PC-3 (cell line): ENCODE results near the gene POMC.

Source experiments
- EZH2 ChIP-seq: fragments of 300-600 bp; sonication (generic); IDR thresholded peaks from one replicate; pipeline ENCODE4 v1.6.1; 2017; ENCODE audit warnings: antibody characterized with exemption, mild to moderate bottlenecking, low read length; ENCODE audit not compliant: unreplicated experiment
- EZH2phosphoT487 ChIP-seq: fragments of 300-600 bp; sonication (generic); IDR thresholded peaks from 2 replicates; pipeline ENCODE4 v1.6.1; 2018; ENCODE audit warnings: mild to moderate bottlenecking, antibody characterized with exemption, low read length, borderline replicate concordance
- TF ChIP-seq, protein P1 (sequence below): fragments of 300-600 bp; sonication (generic); conservative IDR thresholded peaks from 2 replicates; pipeline ENCODE4 v1.5.1; 2017; ENCODE audit warnings: antibody characterized with exemption, low read depth, mild to moderate bottlenecking, low read length

DNA sequence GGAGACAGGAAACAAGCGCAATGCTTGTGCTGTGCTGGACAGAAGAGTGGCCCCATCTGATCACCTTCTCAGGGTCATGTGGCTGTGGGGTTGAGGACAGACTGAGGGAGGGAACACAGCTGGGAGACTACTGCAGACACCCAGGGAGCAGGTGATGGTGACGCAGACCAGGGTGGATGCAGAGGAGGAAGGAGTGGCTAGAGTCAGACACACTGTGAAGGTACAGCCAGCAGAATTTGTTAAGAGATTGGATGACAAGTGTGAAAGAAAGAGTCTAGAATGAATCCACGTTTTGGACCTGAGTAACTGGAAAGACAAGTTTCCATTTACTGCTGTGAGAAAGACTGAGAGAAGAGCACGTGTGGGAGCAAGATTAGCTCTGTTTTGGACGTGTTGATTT lies 15.9 kb upstream of the POMC start:
- TF ChIP-seq, protein P1, sequence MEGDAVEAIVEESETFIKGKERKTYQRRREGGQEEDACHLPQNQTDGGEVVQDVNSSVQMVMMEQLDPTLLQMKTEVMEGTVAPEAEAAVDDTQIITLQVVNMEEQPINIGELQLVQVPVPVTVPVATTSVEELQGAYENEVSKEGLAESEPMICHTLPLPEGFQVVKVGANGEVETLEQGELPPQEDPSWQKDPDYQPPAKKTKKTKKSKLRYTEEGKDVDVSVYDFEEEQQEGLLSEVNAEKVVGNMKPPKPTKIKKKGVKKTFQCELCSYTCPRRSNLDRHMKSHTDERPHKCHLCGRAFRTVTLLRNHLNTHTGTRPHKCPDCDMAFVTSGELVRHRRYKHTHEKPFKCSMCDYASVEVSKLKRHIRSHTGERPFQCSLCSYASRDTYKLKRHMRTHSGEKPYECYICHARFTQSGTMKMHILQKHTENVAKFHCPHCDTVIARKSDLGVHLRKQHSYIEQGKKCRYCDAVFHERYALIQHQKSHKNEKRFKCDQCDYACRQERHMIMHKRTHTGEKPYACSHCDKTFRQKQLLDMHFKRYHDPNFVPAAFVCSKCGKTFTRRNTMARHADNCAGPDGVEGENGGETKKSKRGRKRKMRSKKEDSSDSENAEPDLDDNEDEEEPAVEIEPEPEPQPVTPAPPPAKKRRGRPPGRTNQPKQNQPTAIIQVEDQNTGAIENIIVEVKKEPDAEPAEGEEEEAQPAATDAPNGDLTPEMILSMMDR, result no peak
- TF ChIP-seq EZH2 (no peak), EZH2phosphoT487 (no peak)
